DMS153 (cell line): Measurements from ENCODE around the gene GTF2F2.
"Not testable (repeated sequence)": the region's sequence is repeated elsewhere in the genome, so short reads cannot be mapped to it uniquely, and the experiment has no call there.

ENCODE experiments used
- DNase-seq: peaks from one replicate; lab custom pipeline; 2025; lab: John Stamatoyannopoulos, UW

Gene GTF2F2

DNA sequence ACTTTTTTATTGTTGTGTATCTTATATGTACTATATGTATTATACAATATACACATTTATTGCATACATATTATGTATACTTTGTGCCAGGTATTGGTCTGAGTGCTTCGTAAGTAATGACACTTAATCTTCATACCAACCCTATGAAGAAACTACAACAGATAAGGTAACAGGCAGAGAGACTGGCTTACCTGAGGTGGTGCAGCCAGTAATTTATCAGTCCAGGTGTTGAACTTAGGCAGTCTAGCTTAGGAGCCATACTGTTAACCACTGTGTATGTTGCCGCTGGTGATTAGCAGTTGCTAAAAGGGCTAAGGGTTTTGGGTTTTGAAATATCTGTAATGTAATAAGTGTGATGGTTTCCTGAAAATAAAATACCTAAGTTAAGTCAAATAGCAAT is 134.1 kb downstream of the GTF2F2 start:
- no peak for DNase-seq

DNA sequence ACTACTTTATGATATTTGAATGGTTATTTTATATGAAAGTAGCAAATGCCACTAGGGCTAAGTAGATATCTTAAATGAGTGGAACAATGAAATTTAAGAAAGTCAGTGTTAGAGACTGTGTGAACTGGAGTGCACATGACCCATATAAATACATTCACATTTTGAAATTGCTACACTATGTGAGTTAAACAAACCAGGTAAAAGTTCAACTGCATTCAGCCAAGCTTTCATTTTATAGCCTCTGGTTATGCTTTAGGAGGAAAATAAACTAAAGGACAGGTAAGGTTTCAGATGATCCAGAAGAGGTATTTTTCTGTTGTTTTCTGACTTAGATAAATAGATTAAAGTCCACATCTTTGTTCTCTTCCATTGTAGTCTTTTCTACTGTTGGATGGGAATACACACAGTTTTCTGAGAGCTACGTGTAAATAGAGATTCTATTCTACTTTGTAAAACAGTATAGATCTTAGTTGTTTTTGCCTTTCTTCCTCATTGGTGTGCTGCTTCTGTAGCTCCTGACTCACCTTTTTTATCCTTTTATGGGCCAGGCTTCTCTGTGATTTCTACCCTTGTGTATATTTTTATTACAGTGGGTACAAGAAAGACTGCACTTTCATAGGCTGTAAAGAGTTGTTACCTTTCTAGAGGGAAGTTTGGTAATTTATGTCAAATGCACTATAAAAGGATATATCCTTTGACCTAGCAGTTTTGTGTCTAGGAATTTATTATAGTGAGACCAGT is 135.1 kb downstream of the GTF2F2 start:
- DNase-seq, result no peak

- no peak for DNase-seq
Measured at GRCh38 chr13:45256254-45256653, 135.9 kb downstream of the GTF2F2 start.

GRCh38 chr13:45257638-45258333 is 137.5 kb downstream of the GTF2F2 start:
- DNase-seq, result no peak

GRCh38 chr13:45258334-45258675 is 138.0 kb downstream of the GTF2F2 start:
- DNase-seq, result no peak

- no peak for DNase-seq
Measured at GRCh38 chr13:45267215-45267614, 146.9 kb downstream of the GTF2F2 start.

GRCh38 chr13:45269204-45269603 is 148.9 kb downstream of the GTF2F2 start:
- DNase-seq, result no peak

GRCh38 chr13:45276913-45277312 is 156.6 kb downstream of the GTF2F2 start:
- no peak for DNase-seq

DNA sequence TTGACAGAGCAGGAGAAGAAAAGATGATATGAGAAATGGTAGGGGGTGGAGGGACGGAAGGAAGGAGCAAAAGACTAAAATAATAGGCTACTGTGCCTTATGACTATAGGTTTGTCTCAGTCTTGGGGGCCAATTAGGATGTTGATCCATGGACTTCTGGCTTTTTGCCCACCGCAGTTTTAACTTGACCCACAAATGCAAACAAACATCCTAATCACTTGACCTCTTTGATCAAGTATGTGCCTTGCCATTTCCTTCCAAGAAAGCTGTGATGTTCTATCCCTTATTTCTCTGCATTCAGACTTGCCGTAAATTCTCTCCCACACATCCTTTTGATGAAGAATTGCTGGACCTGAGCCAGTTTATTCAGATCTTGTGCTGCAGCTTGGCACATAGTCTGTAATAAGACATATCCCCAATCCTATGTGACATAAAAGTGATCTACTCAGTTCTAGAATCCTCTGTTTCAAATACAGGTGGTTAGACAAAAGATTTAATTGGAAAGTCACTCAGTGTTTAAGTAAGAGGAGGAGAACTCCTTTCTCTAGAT is 157.9 kb downstream of the GTF2F2 start:
- DNase-seq, result no peak

DNA sequence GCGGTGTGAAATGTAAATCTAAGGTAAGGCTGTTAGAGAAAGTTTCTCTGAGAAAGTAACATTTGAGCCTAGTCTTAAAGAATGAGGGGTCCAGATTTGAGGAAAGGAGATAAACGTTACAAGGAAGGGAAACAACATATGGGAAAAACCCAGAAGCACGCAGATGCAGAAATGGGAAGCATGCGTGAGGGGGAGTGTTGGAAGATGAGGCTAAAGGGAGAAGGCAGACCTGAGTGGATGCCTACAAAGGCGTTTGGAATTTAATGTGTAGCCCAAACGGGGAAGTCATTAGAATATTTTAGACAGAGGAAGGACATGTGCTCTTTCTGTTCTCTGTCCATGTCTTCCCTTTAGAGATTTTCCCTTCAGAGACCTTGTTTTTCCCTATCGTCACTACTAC is 159.7 kb downstream of the GTF2F2 start:
- no peak for DNase-seq

DNA sequence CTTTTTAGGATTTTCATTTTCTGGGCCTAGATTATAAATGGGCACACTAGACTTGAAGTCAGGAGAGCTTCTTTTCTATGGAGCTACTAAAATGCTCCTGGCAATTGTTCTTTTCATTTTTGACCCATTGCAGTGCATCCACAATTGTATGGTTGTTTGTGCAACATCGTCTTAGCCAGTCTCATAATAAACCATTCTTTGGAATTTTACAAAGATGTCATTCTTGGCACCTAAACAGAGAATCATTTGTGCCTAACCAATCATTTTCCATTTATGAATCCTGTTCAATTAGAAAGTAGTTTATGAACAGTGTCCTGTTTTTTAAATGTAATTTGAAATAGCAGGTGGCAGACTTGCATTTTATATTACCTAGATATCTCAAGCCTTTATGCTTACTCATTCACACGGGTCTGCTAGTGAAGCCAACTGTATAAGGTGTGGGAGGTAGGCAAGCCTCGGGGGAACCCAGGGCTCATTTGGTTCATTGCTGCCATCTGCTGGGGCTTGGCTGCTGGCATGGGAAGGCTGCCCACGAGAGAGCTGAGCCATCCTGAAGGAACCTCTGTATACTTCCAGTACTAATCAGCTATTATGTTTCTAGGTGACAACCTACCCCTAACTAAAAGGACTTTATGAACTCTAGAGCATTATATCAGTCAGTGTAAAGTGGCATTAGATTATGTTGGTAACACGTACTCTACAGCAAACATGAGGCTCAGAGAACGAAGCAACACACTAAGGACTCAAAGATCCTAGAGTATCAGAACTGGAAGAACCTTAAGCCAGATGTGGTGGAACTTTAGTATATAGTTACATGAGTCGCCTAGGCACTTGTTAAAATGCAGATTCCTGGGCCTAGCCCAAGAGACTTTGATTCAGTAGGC is 160.7 kb downstream of the GTF2F2 start:
- DNase-seq, result peak; percentile 64

DNA sequence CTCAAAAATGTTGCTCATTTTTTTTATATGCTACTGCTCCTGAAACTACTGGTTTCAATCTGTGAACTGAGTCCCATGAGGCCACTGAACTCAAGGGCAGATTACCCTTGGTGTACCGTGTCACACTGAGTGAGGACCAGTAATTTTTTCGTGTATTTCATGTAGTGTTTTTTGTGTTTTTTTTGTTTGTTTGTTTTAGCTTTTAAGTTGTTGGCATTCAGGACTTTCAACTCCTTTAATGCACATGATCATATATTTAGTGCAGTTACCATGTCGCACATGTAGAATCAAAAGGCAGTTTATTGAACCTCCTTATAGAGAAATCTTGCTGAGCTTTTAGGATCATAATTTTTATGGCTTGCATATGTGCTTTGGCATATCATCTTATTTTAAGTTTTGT is 162.7 kb downstream of the GTF2F2 start:
- no peak for DNase-seq

GRCh38 chr13:45289936-45290563 is 169.7 kb downstream of the GTF2F2 start:
- DNase-seq, result peak; percentile 78

GRCh38 chr13:45292176-45292575 is 171.9 kb downstream of the GTF2F2 start:
- peak; percentile 34 for DNase-seq

DNA sequence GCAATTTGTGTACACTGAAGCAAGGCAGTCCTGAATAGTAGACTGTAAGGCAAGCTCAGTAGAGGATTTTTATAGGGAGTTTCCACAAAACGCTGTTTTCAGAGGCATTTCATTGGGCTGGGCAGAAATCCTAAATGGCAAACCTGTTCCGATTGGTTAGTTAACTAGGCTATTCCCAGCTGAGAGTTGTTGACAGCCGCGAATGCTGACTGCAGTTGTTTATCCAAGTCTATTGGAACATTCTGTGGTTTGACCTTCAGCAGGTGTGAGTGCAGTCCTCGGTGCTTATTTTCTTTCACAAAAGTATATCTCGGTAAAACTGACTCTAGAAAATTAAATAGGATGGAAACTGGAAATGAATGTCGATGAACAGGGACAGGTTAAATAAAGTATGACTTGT is 175.2 kb downstream of the GTF2F2 start:
- no peak for DNase-seq

DNA sequence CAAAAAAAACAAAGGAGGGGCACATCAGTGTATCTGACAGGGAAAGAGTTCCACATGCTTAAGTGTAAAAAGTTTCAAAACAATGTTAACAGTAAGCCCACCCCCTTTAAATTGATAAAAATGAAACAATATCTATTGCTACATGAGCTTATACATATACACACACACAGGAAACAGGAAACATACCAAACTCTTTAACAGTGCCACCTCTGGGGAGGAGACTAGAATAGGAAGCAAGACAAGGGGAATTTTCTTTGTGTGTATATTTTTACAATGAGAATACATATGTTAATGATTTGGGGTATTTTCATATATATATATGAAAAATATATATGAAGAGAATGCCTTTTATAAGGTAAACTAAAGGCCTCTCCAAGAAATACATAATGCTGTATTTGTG is 175.9 kb downstream of the GTF2F2 start:
- no peak for DNase-seq

GRCh38 chr13:45297456-45298205 is 177.3 kb downstream of the GTF2F2 start:
- no peak for DNase-seq

DNA sequence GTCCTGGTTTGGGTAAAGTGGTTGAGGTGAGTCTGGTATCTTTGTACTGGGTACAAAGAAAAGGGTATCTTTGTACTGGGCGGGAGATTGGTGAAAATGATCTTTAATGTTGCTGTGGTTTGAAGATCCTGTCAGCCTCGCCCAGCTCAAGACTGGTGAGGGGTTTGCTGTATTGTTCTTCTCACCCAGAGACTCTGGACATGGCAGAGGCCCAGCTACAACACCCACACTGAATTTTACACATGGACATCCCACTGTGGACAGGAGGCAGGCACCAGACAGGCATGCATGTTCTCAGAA is 177.8 kb downstream of the GTF2F2 start:
- no peak for DNase-seq

DNA sequence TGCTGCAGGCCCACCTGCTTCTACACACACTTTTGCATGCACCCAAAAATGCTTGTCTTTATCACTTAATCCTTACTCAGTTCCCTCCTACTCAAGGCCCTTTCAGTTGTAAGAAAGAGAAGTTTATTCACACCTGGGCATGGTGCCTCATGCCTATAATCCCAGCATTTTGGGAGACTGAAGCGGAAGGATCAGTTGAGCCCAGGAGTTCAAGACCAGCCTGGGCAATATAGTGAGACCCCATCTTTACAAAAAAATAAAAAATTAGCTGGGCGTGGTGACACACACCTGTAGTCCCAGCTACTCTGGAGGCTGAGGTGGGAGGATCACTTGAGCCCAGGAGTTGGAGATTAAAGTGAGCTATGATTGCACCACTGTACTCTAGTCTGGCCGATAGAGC is 178.2 kb downstream of the GTF2F2 start:
- not testable (repeated sequence) for DNase-seq

- DNase-seq, result no peak
Measured at GRCh38 chr13:45299194-45299593, 178.9 kb downstream of the GTF2F2 start.

DNA sequence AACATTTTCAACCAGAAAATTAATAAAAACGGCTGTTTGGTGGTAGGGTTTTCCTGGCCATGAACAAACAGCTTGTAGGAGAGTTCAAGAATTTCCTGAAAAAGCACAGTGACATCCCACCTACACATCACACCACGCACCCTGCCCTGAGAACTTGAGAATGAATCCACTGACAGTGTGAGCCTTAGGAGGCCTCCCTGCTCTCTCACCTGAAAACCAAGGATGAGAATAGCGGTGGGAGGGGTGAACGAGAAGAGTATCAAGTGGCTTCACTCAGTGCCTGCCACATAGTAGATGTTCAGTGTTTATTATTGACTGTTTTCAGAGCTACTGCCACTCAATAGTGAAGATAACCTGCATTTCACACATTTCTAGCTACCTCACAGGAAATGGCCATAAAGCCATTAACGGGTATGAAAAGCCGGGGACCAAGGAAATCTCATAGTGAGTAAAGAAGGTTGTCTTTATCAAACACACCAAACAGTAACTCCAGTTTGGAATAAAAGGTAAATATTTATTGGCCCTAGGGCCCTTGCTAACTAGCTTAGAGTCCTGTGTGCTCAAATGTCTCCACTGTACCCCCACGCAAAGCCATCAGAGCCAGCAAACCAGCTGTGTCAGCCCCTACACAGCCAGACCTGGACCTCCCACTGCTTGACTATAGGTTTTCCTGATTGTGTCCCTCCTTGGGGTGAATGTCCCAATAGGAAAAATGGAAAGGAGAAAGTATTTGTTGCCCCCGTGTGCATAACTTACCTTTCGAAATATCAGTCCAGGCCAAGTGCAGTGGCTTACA is 180.1 kb downstream of the GTF2F2 start:
- no peak for DNase-seq
